Endothelial cell of umbilical vein (primary cell): Measurements from ENCODE around the gene CTU2. TPM values are rescaled to one million over a fixed set of nuclear protein-coding genes. Genes with fewer than 3 reads are reported as not detected.

ENCODE experiments used
- BruUV-seq: library from RNA; stranded (reverse); fragments of 400-500 nt; replicated peaks from 2 replicates; lab custom pipeline; 2021; lab: Mats Ljungman, UMichigan
- CTCF ChIA-PET: fragments of 300-600, 350-600 bp; sonication (Branson Sonifier 250); formaldehyde crosslinking; loops from one replicate; lab custom pipeline; 2021; ENCODE audit warnings: antibody characterized with exemption, inconsistent platforms; lab: Charles Lee
- POLR2A ChIA-PET: fragments of 300-600, 350-600 bp; sonication (Branson Sonifier 250); formaldehyde crosslinking; loops from one replicate; lab custom pipeline; 2021; ENCODE audit warnings: antibody characterized with exemption, inconsistent platforms; lab: Charles Lee
- DNase-seq: peaks from one replicate; pipeline ENCODE4 v3.0.0-alpha.2; 2011; ENCODE audit warnings: low read depth, low spot score
- FAIRE-seq: peaks from 2 replicates; lab custom pipeline; 2011; peaks lifted over from hg19 to GRCh38; lab: Jason Lieb, UNC
- H2AFZ ChIP-seq: 2 replicates; pipeline ENCODE4 v1.6.0; 2012; ENCODE audit warnings: low read depth, low read length, control low read depth, inconsistent platforms
- H3K27ac ChIP-seq: 2 replicates; pipeline ENCODE4 v1.5.1; 2011; ENCODE audit warnings: low read depth, mild to moderate bottlenecking, control low read depth, low read length, moderate library complexity; ENCODE audit not compliant: insufficient read depth
- H3K27me3 ChIP-seq, 2 experiments: 2 replicates each; pipeline versions ENCODE4 v1.6.0 to v1.6.1; 2011; ENCODE audit warnings: low read length in 2 of 2, mixed read lengths in 1 of 2; ENCODE audit not compliant: control insufficient read depth in 2 of 2, insufficient read depth in 2 of 2
- H3K36me3 ChIP-seq, 2 experiments: 2 replicates in 1 of 2; 3 replicates in 1 of 2; pipeline ENCODE4 v1.5.1; 2011; ENCODE audit warnings: low read length in 2 of 2, mild to moderate bottlenecking in 1 of 2, moderate library complexity in 1 of 2; ENCODE audit not compliant: control insufficient read depth in 2 of 2, insufficient read depth in 2 of 2; ENCODE audit errors: extremely low read depth in 1 of 2
- H3K4me1 ChIP-seq: 3 replicates; pipeline ENCODE4 v1.5.1; 2011; ENCODE audit warnings: mild to moderate bottlenecking, low read length; ENCODE audit not compliant: control insufficient read depth, insufficient read depth; ENCODE audit errors: extremely low read depth
- H3K4me2 ChIP-seq: 2 replicates; pipeline ENCODE4 v1.6.1; 2011; ENCODE audit warnings: low read length, control low read depth, mixed read lengths; ENCODE audit not compliant: insufficient read depth
- H3K4me3 ChIP-seq, 3 experiments: fragments of 200-600 bp in 1 of 3; sonication (generic), shearing (Covaris generic) in 1 of 3; replicated peaks in 1 of 3; 2 replicates each; pipeline ENCODE4 v1.5.1; 2011 to 2016; ENCODE audit warnings: control low read depth in 3 of 3, low read length in 3 of 3, mild to moderate bottlenecking in 2 of 3, inconsistent platforms in 1 of 3, low read depth in 1 of 3, moderate library complexity in 1 of 3; ENCODE audit not compliant: insufficient read depth in 1 of 3
- H3K79me2 ChIP-seq: 2 replicates; pipeline ENCODE4 v1.6.0; 2012; ENCODE audit warnings: low read length, inconsistent platforms; ENCODE audit not compliant: control insufficient read depth, insufficient read depth
- H3K9ac ChIP-seq: replicated peaks from 2 replicates; pipeline ENCODE3; 2011; ENCODE audit warnings: low read length, control low read depth; ENCODE audit not compliant: insufficient read depth; ENCODE audit errors: extremely low read depth
- H3K9me1 ChIP-seq: replicated peaks from 3 replicates; pipeline ENCODE4 v1.6.0; 2011; ENCODE audit warnings: mild to moderate bottlenecking, low read length; ENCODE audit not compliant: control insufficient read depth, insufficient read depth; ENCODE audit errors: extremely low read depth
- H3K9me3 ChIP-seq: replicated peaks from 2 replicates; pipeline ENCODE4 v1.5.1; 2012; ENCODE audit warnings: low read length, inconsistent platforms; ENCODE audit not compliant: control insufficient read depth, insufficient read depth
- H4K20me1 ChIP-seq: replicated peaks from 2 replicates; pipeline ENCODE3; 2011; ENCODE audit warnings: mild to moderate bottlenecking, low read length; ENCODE audit not compliant: control insufficient read depth, insufficient read depth; ENCODE audit errors: extremely low read depth
- CTCF ChIP-seq, 2 donors: IDR thresholded peaks; 1 replicate in 1 of 2; 2 replicates in 1 of 2; pipeline ENCODE4 v1.5.1; 2011; ENCODE audit warnings: low read length in 2 of 2, mild to moderate bottlenecking in 2 of 2, moderate library complexity in 2 of 2, control low read depth in 1 of 2, inconsistent platforms in 1 of 2, low read depth in 1 of 2; ENCODE audit not compliant: insufficient read depth in 1 of 2; ENCODE audit errors: extremely low read depth in 1 of 2
- EZH2 ChIP-seq: IDR thresholded peaks from 2 replicates; pipeline ENCODE4 v1.6.1; 2012; ENCODE audit warnings: borderline replicate concordance, low read depth, mild to moderate bottlenecking, moderate library complexity, low read length, inconsistent platforms; ENCODE audit not compliant: severe bottlenecking
- FOS ChIP-seq: IDR thresholded peaks from 2 replicates; pipeline ENCODE4 v1.6.1; 2011; ENCODE audit warnings: mild to moderate bottlenecking, low read length, moderate library complexity, borderline replicate concordance; ENCODE audit not compliant: insufficient read depth
- GATA2 ChIP-seq: IDR thresholded peaks from 2 replicates; pipeline ENCODE4 v1.7.0; 2011; ENCODE audit warnings: low read depth, mild to moderate bottlenecking, moderate library complexity, mixed read lengths, low read length; ENCODE audit not compliant: insufficient read length, insufficient read depth
- JUN ChIP-seq: IDR thresholded peaks from 2 replicates; pipeline ENCODE4 v1.6.1; 2011; ENCODE audit warnings: borderline replicate concordance, low read depth; ENCODE audit not compliant: insufficient read length, insufficient read depth
- MAX ChIP-seq: IDR thresholded peaks from 2 replicates; pipeline ENCODE4 v1.6.1; 2011; ENCODE audit not compliant: insufficient read depth, insufficient read length
- MYC ChIP-seq: IDR thresholded peaks from one replicate; pipeline ENCODE4 v1.6.1; 2011; ENCODE audit warnings: mild to moderate bottlenecking, low read depth, low read length
- POLR2A ChIP-seq: IDR thresholded peaks from 2 replicates; pipeline ENCODE4 v1.6.1; 2012; ENCODE audit warnings: low read depth, mild to moderate bottlenecking, control low read depth, low read length
- POLR2AphosphoS5 ChIP-seq: IDR thresholded peaks from 2 replicates; pipeline ENCODE4 v1.6.1; 2012; ENCODE audit warnings: low read depth, mild to moderate bottlenecking, control low read depth, low read length, moderate library complexity; ENCODE audit not compliant: insufficient read depth
- dilution Hi-C: fragments of 300-500 bp; cut with MboI; formaldehyde crosslinking; loops from one replicate; pipeline ENCODE4 v1.15.0; 2019; ENCODE audit warnings: low sequenced_read_pairs; ENCODE audit not compliant: extremely low pct_ligation_motif_present
- intact Hi-C: fragments of 100-400 bp; cut with micrococcal nuclease; formaldehyde crosslinking; loops from one replicate; pipeline ENCODE4 v1.10.0; 2022
- polyA plus RNA-seq, 4 experiments: library from polyadenylated mRNA; depleted of rRNA in 3 of 4; stranded (reverse) in 3 of 4; unstranded in 1 of 4; fragments of >200 nt; gene quantifications; 2 replicates each; pipeline versions ENCODE4 v1.2.1 to v1.2.3, GENCODE V29; 2011 to 2012; ENCODE audit warnings: missing spikeins in 1 of 4
- total RNA-seq: library from RNA; stranded (reverse); gene quantifications from 2 replicates; pipeline ENCODE4 v1.2.3, GENCODE V29; 2021

The CTU2 gene
- total and polyA plus RNA-seq, 2 donors (not counting 3 experiments of a cell fraction or from before 2014, with no cell fraction given), result 26.1 to 33.7 TPM

- H3K27ac ChIP-seq, result no peak overlapping the region
- H4K20me1 ChIP-seq, result no peaks in the 10 kb centered on the region
- intact Hi-C loops, result no loop called here
- BruUV-seq, result no TSS peak
- POLR2A ChIA-PET, result no interaction called here
- TF ChIP-seq MAX, result no peak
- TF ChIP-seq POLR2AphosphoS5, result no peak
- TF ChIP-seq JUN, result no peak
- TF ChIP-seq EZH2, result no peak
- TF ChIP-seq GATA2, result no peak
- no peak for TF ChIP-seq MYC
- no peak for TF ChIP-seq FOS
- TF ChIP-seq CTCF (IDR thresholded peaks at IDR 0.05; ENCODE audit: extremely low read depth in 1 of 2, insufficient read depth in 1 of 2, low read depth in 1 of 2, low read length in 2 of 2), result no peak
- no peak for TF ChIP-seq POLR2A
- no peak overlapping the region for H2AFZ ChIP-seq
- no peak overlapping the region for H3K4me2 ChIP-seq
- no peak for FAIRE-seq
- no peak for DNase-seq
- peaks cover 7 to 61% of the 10 kb centered on the region in 2 experiments for H3K36me3 ChIP-seq
- no peaks in the 10 kb centered on the region for H3K27me3 ChIP-seq
- no peak overlapping the region for H3K9ac ChIP-seq
- peaks cover 2% of the 10 kb centered on the region for H3K79me2 ChIP-seq
- H3K4me1 ChIP-seq, result no peaks in the 10 kb centered on the region
- dilution Hi-C loops, result no loop called here
- CTCF ChIA-PET, result interaction anchor here (1.2 to 1.5 kb wide), 2 partner anchors 49 to 52 kb away, joined by 3 to 4 read pairs; partner anchors contain the start of gene PIEZO1
- H3K9me3 ChIP-seq, result no peaks in the 10 kb centered on the region
- no peak overlapping the region for H3K4me3 ChIP-seq
- no peaks in the 10 kb centered on the region for H3K9me1 ChIP-seq
Observed at GRCh38 chr16:88732172-88732960, 26.1 kb downstream of the CTU2 start.
